Thymus (tissue), 11 donors: ENCODE measurements around the gene ENTPD7. TPM values are rescaled to one million over a fixed set of nuclear protein-coding genes. Genes with fewer than 3 reads are reported as not detected.
A peak's percentile ranks its signal among the peaks of the same experiment; 100 is the strongest.

Source experiments
- DNase-seq, 9 donors: peaks; one replicate each; pipeline ENCODE4 v3.0.0-alpha.2; 2013; ENCODE audit warnings: low spot score in 9 of 9, low read depth in 6 of 9, missing footprints in 1 of 9
- H3K27ac ChIP-seq, 2 donors: one replicate each; pipeline ENCODE4 v1.5.1; 2013; ENCODE audit warnings: control low read depth in 1 of 2, low read depth in 1 of 2, low read length in 1 of 2, mild to moderate bottlenecking in 1 of 2, moderate library complexity in 1 of 2
- H3K27me3 ChIP-seq, 2 donors: one replicate each; pipeline ENCODE4 v1.5.1; 2013; ENCODE audit warnings: low read length in 1 of 2; ENCODE audit not compliant: control insufficient read depth in 2 of 2, insufficient read depth in 1 of 2
- H3K36me3 ChIP-seq, 2 donors: one replicate each; pipeline ENCODE4 v1.5.1; 2013; ENCODE audit warnings: low read length in 1 of 2, mild to moderate bottlenecking in 1 of 2, moderate library complexity in 1 of 2; ENCODE audit not compliant: control insufficient read depth in 2 of 2, insufficient read depth in 2 of 2
- H3K4me1 ChIP-seq, 2 donors: one replicate each; pipeline ENCODE4 v1.5.1; 2013; ENCODE audit warnings: low read length in 2 of 2; ENCODE audit not compliant: control insufficient read depth in 2 of 2, insufficient read depth in 2 of 2
- H3K4me3 ChIP-seq, 2 donors: one replicate each; pipeline ENCODE4 v1.5.1; 2013; ENCODE audit warnings: low read length in 2 of 2, control low read depth in 1 of 2, mild to moderate bottlenecking in 1 of 2
- H3K9me3 ChIP-seq, 2 donors: one replicate each; pipeline ENCODE4 v1.5.1; 2013; ENCODE audit warnings: low read length in 1 of 2, mild to moderate bottlenecking in 1 of 2; ENCODE audit not compliant: control insufficient read depth in 2 of 2, insufficient read depth in 1 of 2
- WGBS: extraction: QIAGEN DNeasy Blood & Tissue Kit; methylation state at CpG from one replicate; pipeline ENCODE4 v1.1.7; 2013; 5-methylcytosine and 5-hydroxymethylcytosine counted together
- polyA plus RNA-seq: library from polyadenylated mRNA; stranded (reverse); fragments of 200-250 nt; gene quantifications from one replicate; pipeline ENCODE4 v1.2.3, GENCODE V29; 2013
- total RNA-seq: library from RNA; stranded (reverse); fragments of 120-200 nt; gene quantifications from one replicate; pipeline ENCODE4 v1.2.4, GENCODE V29; 2013
- donor health status: healthy.

ENTPD7 gene
- total and polyA plus RNA-seq, 2 donors = 1.4 to 4.9 TPM

GRCh38 chr10:99674762-99675161, 15.5 kb downstream of the ENTPD7 start:
- H3K4me1 ChIP-seq = no peaks in the 10 kb centered on the region
- DNase-seq = no peak
- 96% methylated on average over 1 of the region's 1 CpG for WGBS
- H3K4me3 ChIP-seq = no peak overlapping the region
- no peaks in the 10 kb centered on the region for H3K36me3 ChIP-seq
- H3K9me3 ChIP-seq = no peaks in the 10 kb centered on the region
- no peaks in the 10 kb centered on the region for H3K27me3 ChIP-seq
- H3K27ac ChIP-seq = no peak overlapping the region

GRCh38 chr10:99676426-99676825, 17.1 kb downstream of the ENTPD7 start:
- Histone ChIP-seq H3K9me3 (no peaks in the 10 kb centered on the region), H3K27me3 (no peaks in the 10 kb centered on the region), H3K27ac (no peak overlapping the region), H3K4me3 (no peak overlapping the region), H3K4me1 (no peaks in the 10 kb centered on the region), H3K36me3 (peaks cover 0 to 7% of the 10 kb centered on the region in 2 donors)
- no peak for DNase-seq

GRCh38 chr10:99676895-99677294, 17.6 kb downstream of the ENTPD7 start:
- DNase-seq = no peak
- Histone ChIP-seq H3K36me3 (peaks cover 0 to 7% of the 10 kb centered on the region in 2 donors), H3K4me3 (no peak overlapping the region), H3K27me3 (no peaks in the 10 kb centered on the region), H3K27ac (no peak overlapping the region), H3K9me3 (no peaks in the 10 kb centered on the region), H3K4me1 (no peaks in the 10 kb centered on the region)
- 69% methylated on average over 3 of the region's 3 CpGs for WGBS

DNA sequence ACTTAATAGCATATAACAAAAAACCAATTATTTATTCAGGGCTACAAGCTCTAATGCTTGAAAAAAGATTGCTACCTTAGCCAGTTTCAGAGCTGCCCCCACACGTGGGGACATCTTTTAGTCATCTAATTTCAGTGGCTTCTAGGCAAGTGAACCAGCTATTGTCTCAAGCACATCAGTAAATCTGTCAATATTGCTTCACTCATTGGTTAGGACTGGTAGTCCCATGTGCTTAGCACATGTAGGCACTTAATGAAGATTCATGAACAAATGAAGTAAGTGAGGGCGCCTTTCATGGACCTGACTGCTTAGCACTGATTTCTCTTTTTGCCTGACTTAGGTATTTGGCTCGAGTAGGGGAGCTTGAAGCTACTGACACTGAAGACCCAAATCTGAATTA, 19.6 kb downstream of the ENTPD7 start:
- no peaks in the 10 kb centered on the region for H3K4me1 ChIP-seq
- no peaks in the 10 kb centered on the region for H3K27me3 ChIP-seq
- no peaks in the 10 kb centered on the region for H3K9me3 ChIP-seq
- H3K27ac ChIP-seq = no peak overlapping the region
- no peak overlapping the region for H3K4me3 ChIP-seq
- 96% methylated on average over 3 of the region's 3 CpGs for WGBS
- no peak for DNase-seq
- peaks cover 0 to 7% of the 10 kb centered on the region in 2 donors for H3K36me3 ChIP-seq

DNA sequence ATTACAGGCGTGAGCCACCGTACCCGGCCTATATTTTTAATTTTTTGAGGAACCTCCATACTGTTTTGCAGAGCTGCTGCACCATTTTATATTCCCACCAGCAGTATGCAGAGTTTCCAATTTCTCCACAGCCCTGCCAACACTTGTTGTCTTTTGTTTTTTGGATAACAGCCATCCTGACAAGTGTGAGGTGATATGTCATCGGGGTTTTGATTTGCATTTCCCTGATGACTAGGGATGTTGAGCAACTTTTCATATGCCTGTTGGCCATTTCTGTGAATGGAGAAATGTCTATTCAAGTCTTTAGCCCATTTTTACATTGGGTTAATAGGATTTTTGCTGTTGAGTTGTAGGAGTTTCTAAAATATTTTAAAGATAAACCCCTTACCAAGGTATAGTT, 22.2 kb downstream of the ENTPD7 start:
- 91% methylated on average over 4 of the region's 4 CpGs for WGBS
- DNase-seq = no peak
- H3K4me1 ChIP-seq = no peaks in the 10 kb centered on the region
- no peak overlapping the region for H3K27ac ChIP-seq
- peaks cover 0 to 7% of the 10 kb centered on the region in 2 donors for H3K36me3 ChIP-seq
- no peaks in the 10 kb centered on the region for H3K27me3 ChIP-seq
- H3K9me3 ChIP-seq = no peaks in the 10 kb centered on the region
- no peak overlapping the region for H3K4me3 ChIP-seq

DNA sequence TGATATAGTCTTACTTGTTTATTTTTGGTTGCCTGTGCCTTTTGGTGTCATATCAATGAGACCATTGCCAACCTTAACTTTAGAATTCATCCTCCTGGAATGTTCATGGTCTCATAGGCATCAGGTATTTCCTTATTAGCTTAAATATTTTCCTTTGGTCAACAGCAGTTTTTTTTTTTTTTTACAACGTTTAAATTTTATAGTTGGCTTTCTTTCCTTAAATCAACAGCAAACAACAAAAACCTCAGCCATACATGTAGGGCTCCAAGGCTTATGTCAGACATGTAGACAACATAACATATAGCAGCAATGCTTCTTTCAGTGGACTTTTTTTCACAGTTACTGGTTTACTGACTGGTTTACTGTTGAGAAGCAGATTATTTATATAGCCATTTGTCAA, 22.7 kb downstream of the ENTPD7 start:
- no peak for DNase-seq
- 26% methylated on average over 1 of the region's 1 CpG for WGBS
- H3K27me3 ChIP-seq = no peaks in the 10 kb centered on the region
- no peaks in the 10 kb centered on the region for H3K9me3 ChIP-seq
- no peak overlapping the region for H3K4me3 ChIP-seq
- H3K27ac ChIP-seq = no peak overlapping the region
- H3K36me3 ChIP-seq = peaks cover 0 to 7% of the 10 kb centered on the region in 2 donors
- H3K4me1 ChIP-seq = no peaks in the 10 kb centered on the region

DNA sequence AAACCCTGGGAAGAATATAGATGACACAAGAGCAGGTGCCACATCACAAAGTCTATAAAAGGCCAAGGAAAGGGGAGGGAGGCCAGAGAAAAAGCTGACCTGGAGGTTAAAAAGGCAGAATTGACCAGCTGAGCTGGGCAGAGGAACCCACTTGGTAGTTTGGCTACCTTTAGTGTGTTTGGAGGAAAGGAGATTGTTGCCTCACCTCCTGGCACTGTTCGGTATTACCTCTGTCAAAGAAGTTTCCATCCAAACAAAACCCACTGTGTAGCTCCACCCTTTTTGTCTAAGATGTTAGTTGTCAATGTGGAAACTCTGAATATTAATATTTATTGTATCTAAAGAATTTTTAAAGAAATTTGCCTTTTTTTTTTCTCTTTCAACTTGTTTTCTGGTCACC, 23.4 kb downstream of the ENTPD7 start:
- H3K9me3 ChIP-seq = no peaks in the 10 kb centered on the region
- H3K4me1 ChIP-seq = no peaks in the 10 kb centered on the region
- no peaks in the 10 kb centered on the region for H3K27me3 ChIP-seq
- H3K4me3 ChIP-seq = no peak overlapping the region
- WGBS = 96% methylated on average over 1 of the region's 1 CpG
- DNase-seq = no peak
- peaks cover 0 to 7% of the 10 kb centered on the region in 2 donors for H3K36me3 ChIP-seq
- no peak overlapping the region for H3K27ac ChIP-seq

- DNase-seq = peak in 2 of 9 donors; percentile 5 to 16
- 19% methylated on average over 2 of the region's 2 CpGs for WGBS
- no peak overlapping the region for H3K27ac ChIP-seq
These were observed 26.3 kb downstream of the ENTPD7 start for GRCh38 chr10:99685597-99685967.

DNA sequence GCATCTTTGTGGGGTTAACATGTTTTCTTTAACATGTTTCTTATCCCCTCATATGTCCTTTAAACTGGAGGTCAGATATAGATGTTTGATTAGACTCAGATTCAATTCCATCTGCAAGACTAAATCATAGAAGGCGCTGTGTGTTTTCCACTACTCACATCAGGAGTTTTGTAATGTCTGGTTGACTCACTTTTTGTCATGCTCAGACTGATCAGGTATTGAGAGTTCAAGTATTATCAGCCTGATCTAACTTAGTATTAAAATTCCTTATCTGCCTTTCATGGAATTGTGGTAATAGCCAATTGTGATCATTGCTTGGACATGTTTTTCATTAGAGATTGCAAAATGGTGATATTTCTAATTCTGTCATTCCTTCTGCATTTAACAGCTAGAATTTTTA, 30.2 kb downstream of the ENTPD7 start:
- WGBS = 100% methylated on average over 1 of the region's 1 CpG
- no peak for DNase-seq
- H3K27me3 ChIP-seq = no peaks in the 10 kb centered on the region
- H3K4me1 ChIP-seq = no peaks in the 10 kb centered on the region
- peaks cover 0 to 4% of the 10 kb centered on the region in 2 donors for H3K36me3 ChIP-seq
- no peak overlapping the region for H3K27ac ChIP-seq
- no peaks in the 10 kb centered on the region for H3K9me3 ChIP-seq
- no peak overlapping the region for H3K4me3 ChIP-seq

More at GRCh38 chr10:99685597-99685967, 26.3 kb downstream of the ENTPD7 start:
- Histone ChIP-seq H3K36me3 (peaks cover 0 to 2% of the 10 kb centered on the region in 2 donors), H3K4me1 (no peaks in the 10 kb centered on the region), H3K9me3 (no peaks in the 10 kb centered on the region), H3K27me3 (no peaks in the 10 kb centered on the region), H3K4me3 (no peak overlapping the region)
